Lower lobe of right lung (tissue), 2 donors: ENCODE data around the gene IFNL1. TPM values are rescaled to one million over a fixed set of nuclear protein-coding genes. Genes with fewer than 3 reads are reported as not detected.

ENCODE experiments used
- ATAC-seq, 2 donors: fragments of 200-7000 bp; cut with Tn5 transposase; one replicate each; pipeline ENCODE4 v1.9.1; 2020 to 2022; ENCODE audit warnings: mild to moderate bottlenecking in 2 of 2, moderate library complexity in 2 of 2
- DNase-seq: peaks from one replicate; pipeline ENCODE4 v3.0.0-alpha.2; 2020
- H3K27ac ChIP-seq: fragments of 200-600 bp; one replicate; pipeline ENCODE4 v1.8.0; 2022
- H3K27me3 ChIP-seq: fragments of 200-600 bp; one replicate; pipeline ENCODE4 v1.8.0; 2022; ENCODE audit warnings: low read depth
- H3K36me3 ChIP-seq: fragments of 200-600 bp; one replicate; pipeline ENCODE4 v1.8.0; 2022; ENCODE audit warnings: mild to moderate bottlenecking
- H3K4me1 ChIP-seq: fragments of 200-600 bp; one replicate; pipeline ENCODE4 v1.8.0; 2022
- H3K4me3 ChIP-seq: fragments of 200-600 bp; one replicate; pipeline ENCODE4 v1.8.0; 2022; ENCODE audit warnings: mild to moderate bottlenecking
- H3K9me3 ChIP-seq: fragments of 200-600 bp; one replicate; pipeline ENCODE4 v1.8.0; 2022
- CTCF ChIP-seq: fragments of 200-600 bp; IDR thresholded peaks from one replicate; pipeline ENCODE4 v1.8.0; 2022; ENCODE audit warnings: antibody characterized with exemption, mild to moderate bottlenecking
- intact Hi-C: fragments of 100-400 bp; cut with DNase I; formaldehyde crosslinking; loops from one replicate; pipeline ENCODE4 v1.11.0; 2022
- total RNA-seq: library from RNA; stranded (reverse); fragmentation: NEBNext Ultra II Directional; extraction: Animal tissue kit (Norgen Biotek cat#: 25700); gene quantifications from one replicate; pipeline ENCODE4 v1.2.1, GENCODE V29; 2021
- donor health status: DM: no; HTN: yes; CAD: no; lungs with severe emphysema.

Gene IFNL1
- total RNA-seq, 1 donor from 2014 or later, result not detected

DNA sequence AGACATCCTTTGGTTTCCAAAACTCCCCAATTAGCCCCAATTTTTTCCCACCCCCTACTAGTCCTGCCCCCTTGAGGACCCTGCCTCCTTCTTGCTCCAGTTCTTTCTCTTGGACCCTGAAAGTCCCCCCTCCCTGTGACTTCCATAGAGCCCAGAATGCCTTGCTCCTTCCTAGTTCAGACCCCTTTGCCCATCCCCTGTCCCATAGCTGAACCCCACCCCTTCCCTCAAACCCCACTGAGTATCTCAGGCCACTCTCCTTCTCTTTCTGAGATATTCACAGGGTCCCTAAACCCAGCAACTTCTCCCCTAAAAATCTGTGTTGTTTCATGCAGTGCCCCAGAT lies 25.6 kb downstream of the IFNL1 start:
- Histone ChIP-seq H3K36me3 (no peaks in the 10 kb centered on the region), H3K4me3 (no peak overlapping the region), H3K27ac (no peak overlapping the region), H3K9me3 (no peaks in the 10 kb centered on the region), H3K4me1 (no peaks in the 10 kb centered on the region), H3K27me3 (no peaks in the 10 kb centered on the region)
- DNase-seq, result no peak
- ATAC-seq, result no peak
- TF ChIP-seq CTCF, result no peak
- intact Hi-C loops, result loop anchor here (10.0 kb wide), 1 partner anchor 197 kb away; the partner anchor contains the start of gene PAK4

GRCh38 chr19:39324242-39324842 lies 28.1 kb downstream of the IFNL1 start:
- Histone ChIP-seq H3K27me3 (no peaks in the 10 kb centered on the region), H3K4me3 (no peak overlapping the region), H3K36me3 (peaks cover 12% of the 10 kb centered on the region), H3K9me3 (no peaks in the 10 kb centered on the region), H3K27ac (no peak overlapping the region), H3K4me1 (peaks cover 10% of the 10 kb centered on the region)
- DNase-seq (no peak), ATAC-seq (no peak)
- TF ChIP-seq CTCF, result no peak
- intact Hi-C loops, result loop anchor here (10.0 kb wide), 1 partner anchor 200 kb away; the partner anchor contains the start of gene PAK4

GRCh38 chr19:39325778-39326665 lies 29.8 kb downstream of the IFNL1 start:
- H3K27me3 ChIP-seq, result no peaks in the 10 kb centered on the region
- no peak for ATAC-seq

DNA sequence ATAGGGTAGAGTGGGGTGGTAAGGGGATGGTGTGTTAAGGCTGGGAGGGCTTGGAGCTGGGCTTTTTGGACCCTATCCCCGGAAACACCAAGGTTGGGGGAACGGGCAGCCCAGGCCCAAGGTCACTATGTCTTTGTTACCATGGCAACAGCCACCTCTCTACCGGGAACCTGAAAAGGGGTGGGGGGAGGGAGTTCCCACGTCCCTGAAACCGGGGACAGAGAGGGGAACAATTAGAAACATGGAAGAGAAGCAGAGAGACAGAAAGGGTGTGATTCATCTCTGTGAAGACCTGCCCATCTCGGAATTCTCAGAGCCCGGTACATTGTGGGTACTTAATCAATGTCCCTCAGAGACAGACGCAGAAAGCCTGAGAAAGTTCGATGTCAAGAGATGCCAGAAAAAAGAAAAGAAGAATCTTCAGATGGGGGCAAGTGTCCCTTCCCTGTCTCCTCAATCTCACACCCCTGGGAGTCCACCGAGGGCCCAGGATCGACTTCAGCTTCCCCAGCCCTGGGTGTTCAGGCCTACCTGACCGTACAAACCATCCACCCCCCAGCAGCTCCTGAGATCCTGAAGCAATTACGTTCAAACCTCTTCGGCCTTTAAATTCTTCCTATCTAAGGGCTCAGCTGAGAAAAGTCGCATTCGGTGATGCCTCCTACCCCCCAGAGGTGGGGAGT lies 31.3 kb downstream of the IFNL1 start:
- H3K27me3 ChIP-seq, result no peaks in the 10 kb centered on the region
- H3K4me1 ChIP-seq, result peaks cover 10% of the 10 kb centered on the region
- H3K4me3 ChIP-seq, result no peak overlapping the region
- intact Hi-C loops, result loop anchor here (10.0 kb wide), 1 partner anchor 203 kb away; the partner anchor contains the start of gene PAK4
- ATAC-seq (peak in 1 of 2 donors; percentile 17), DNase-seq (no peak)
- no peak overlapping the region for H3K27ac ChIP-seq
- TF ChIP-seq CTCF, result no peak
- peaks cover 30% of the 10 kb centered on the region for H3K36me3 ChIP-seq
- no peaks in the 10 kb centered on the region for H3K9me3 ChIP-seq

More at GRCh38 chr19:39325778-39326665, 29.8 kb downstream of the IFNL1 start:
- H3K27ac ChIP-seq, result no peak overlapping the region
- H3K36me3 ChIP-seq, result peaks cover 23% of the 10 kb centered on the region
- no peaks in the 10 kb centered on the region for H3K9me3 ChIP-seq
- H3K4me3 ChIP-seq, result no peak overlapping the region
- no peak for DNase-seq
- intact Hi-C loops, result loop anchor here (10.0 kb wide), 1 partner anchor 201 kb away; the partner anchor contains the start of gene PAK4
- no peak for TF ChIP-seq CTCF
- H3K4me1 ChIP-seq, result peaks cover 10% of the 10 kb centered on the region

DNA sequence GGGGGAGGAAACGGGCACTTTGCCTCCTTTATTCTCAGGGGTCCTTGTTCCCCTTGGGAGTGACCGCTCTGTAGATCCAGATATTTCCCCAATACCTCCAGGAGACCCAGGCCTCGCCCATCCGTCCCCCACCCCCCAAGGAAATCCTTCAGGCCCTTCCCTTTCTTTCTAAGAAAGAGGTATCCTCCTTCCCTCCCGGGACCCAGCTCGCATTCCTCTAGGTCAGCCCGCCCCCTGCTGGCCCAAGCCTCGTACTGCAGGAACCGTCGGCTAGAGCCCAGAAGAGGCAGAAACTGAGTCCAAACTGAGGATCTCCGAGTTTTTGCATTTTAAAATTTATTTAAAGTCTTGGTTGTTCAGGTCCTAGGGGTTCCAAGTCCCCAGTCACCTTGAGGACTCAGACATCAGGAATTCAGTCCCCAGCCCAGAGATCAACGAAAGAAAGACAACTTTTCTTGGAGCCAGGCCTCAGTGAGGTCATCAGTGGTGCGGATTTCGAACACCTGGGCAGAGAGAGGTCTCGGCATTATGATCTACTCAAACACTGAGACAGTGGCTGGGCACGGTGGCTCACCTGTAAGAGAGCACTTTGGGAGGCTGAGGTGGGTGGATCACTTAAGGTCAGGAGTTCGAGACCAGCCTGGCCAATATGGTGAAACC lies 32.0 kb downstream of the IFNL1 start:
- Histone ChIP-seq H3K4me1 (peaks cover 10% of the 10 kb centered on the region), H3K9me3 (no peaks in the 10 kb centered on the region), H3K27ac (no peak overlapping the region), H3K36me3 (peaks cover 30% of the 10 kb centered on the region), H3K4me3 (no peak overlapping the region), H3K27me3 (no peaks in the 10 kb centered on the region)
- intact Hi-C loops, result loop anchor here (10.0 kb wide), 1 partner anchor 203 kb away; the partner anchor contains the start of gene PAK4
- peak; percentile 94 for TF ChIP-seq CTCF
- ATAC-seq (peak; percentile 87 to 89), DNase-seq (peak; percentile 89)
